SK-N-SH (cell line): ENCODE measurements around the gene CLSTN2. TPM values are rescaled to one million over a fixed set of nuclear protein-coding genes. Genes with fewer than 3 reads are reported as not detected.

Experiments
- CTCF ChIA-PET: fragments of 300-600, 350-600 bp; formaldehyde crosslinking; extraction: SDS; loops from one replicate; lab custom pipeline; 2021; lab: Yijun Ruan, JAX
- POLR2A ChIA-PET: fragments of 350-600 bp; sonication (Branson Sonifier 250); formaldehyde crosslinking; extraction: SDS; loops from one replicate; lab custom pipeline; 2020; ENCODE audit warnings: antibody characterized with exemption, inconsistent platforms; lab: Yijun Ruan, JAX
- DNase-seq: peaks from one replicate; pipeline ENCODE4 v3.0.0; 2012
- H2AFZ ChIP-seq: fragments of 200-600 bp; sonication (generic); 2 replicates; pipeline ENCODE4 v1.8.1; 2016; ENCODE audit warnings: antibody characterized with exemption, mild to moderate bottlenecking, low read depth
- H3F3A ChIP-seq: fragments of 200-600 bp; sonication (generic); replicated peaks from 2 replicates; pipeline ENCODE3; 2016; ENCODE audit warnings: antibody characterized with exemption, mild to moderate bottlenecking; ENCODE audit not compliant: insufficient read depth
- H3K27ac ChIP-seq, 2 experiments: fragments of 200-500 bp in 1 of 2; fragments of 200-600 bp in 1 of 2; sonication (Bioruptor generic) in 1 of 2; sonication (generic), shearing (Covaris generic) in 1 of 2; 2 replicates each; pipeline versions ENCODE4 v1.5.1 to v1.6.1; 2014 to 2016; ENCODE audit warnings: low read depth in 2 of 2, inconsistent platforms in 1 of 2, low read length in 1 of 2, mild to moderate bottlenecking in 1 of 2, mixed read lengths in 1 of 2
- H3K27me3 ChIP-seq: fragments of 200-600 bp; sonication (generic), shearing (Covaris generic); 2 replicates; pipeline ENCODE4 v1.6.1; 2016; ENCODE audit warnings: mixed run types; ENCODE audit not compliant: insufficient read depth
- H3K36me3 ChIP-seq, 2 experiments: fragments of 200-500 bp in 1 of 2; fragments of 200-600 bp in 1 of 2; sonication (Bioruptor generic) in 1 of 2; sonication (generic) in 1 of 2; replicated peaks in 1 of 2; 2 replicates each; pipeline versions ENCODE3 to v1.5.1; 2014 to 2016; ENCODE audit warnings: low read length in 1 of 2, mild to moderate bottlenecking in 1 of 2; ENCODE audit not compliant: insufficient read depth in 2 of 2, control insufficient read depth in 1 of 2
- H3K4me1 ChIP-seq, 2 experiments: fragments of 200-500 bp in 1 of 2; fragments of 200-600 bp in 1 of 2; sonication (Bioruptor generic) in 1 of 2; sonication (generic), shearing (Covaris generic) in 1 of 2; 2 replicates each; pipeline versions ENCODE4 v1.5.1 to v1.6.1; 2014 to 2016; ENCODE audit warnings: low read depth in 1 of 2, low read length in 1 of 2, mixed run types in 1 of 2; ENCODE audit not compliant: insufficient read depth in 2 of 2, control insufficient read depth in 1 of 2
- H3K4me2 ChIP-seq: fragments of 200-600 bp; sonication (generic), shearing (Covaris generic); 2 replicates; pipeline ENCODE4 v1.6.1; 2017; ENCODE audit warnings: mixed run types
- H3K4me3 ChIP-seq, 2 experiments: fragments of 200-500 bp in 1 of 2; fragments of 200-600 bp in 1 of 2; sonication (Bioruptor generic) in 1 of 2; sonication (generic), shearing (Covaris generic) in 1 of 2; 2 replicates each; pipeline versions ENCODE4 v1.5.1 to v1.8.1; 2014 to 2016; ENCODE audit warnings: low read depth in 2 of 2, inconsistent platforms in 1 of 2, low read length in 1 of 2, mild to moderate bottlenecking in 1 of 2, mixed read lengths in 1 of 2, moderate library complexity in 1 of 2
- H3K79me2 ChIP-seq: fragments of 200-600 bp; sonication (generic); 2 replicates; pipeline ENCODE4 v1.8.1; 2017; ENCODE audit warnings: mild to moderate bottlenecking; ENCODE audit not compliant: insufficient read depth
- H3K9ac ChIP-seq: fragments of 200-600 bp; sonication (generic); 2 replicates; pipeline ENCODE4 v1.6.1; 2017; ENCODE audit warnings: mixed run types
- H3K9me2 ChIP-seq: fragments of 200-600 bp; sonication (generic); 2 replicates; pipeline ENCODE4 v1.6.1; 2017; ENCODE audit warnings: mixed run types
- H3K9me3 ChIP-seq: fragments of 200-600 bp; sonication (generic); 2 replicates; pipeline ENCODE4 v1.6.1; 2017; ENCODE audit warnings: mixed run types, mild to moderate bottlenecking, moderate library complexity
- H4K20me1 ChIP-seq: fragments of 200-600 bp; sonication (generic); 2 replicates; pipeline ENCODE4 v1.6.1; 2017; ENCODE audit warnings: mild to moderate bottlenecking, mixed run types; ENCODE audit not compliant: insufficient read depth
- CHD2 ChIP-seq: fragments of 150-350 bp; IDR thresholded peaks from 2 replicates; pipeline ENCODE4 v1.6.1; 2018; ENCODE audit warnings: low read length; ENCODE audit not compliant: partially characterized antibody
- ELF1 ChIP-seq: IDR thresholded peaks from 2 replicates; pipeline ENCODE4 v1.4.0; 2012
- EZH2phosphoT487 ChIP-seq: fragments of 200-600 bp; sonication (generic); IDR thresholded peaks from 2 replicates; pipeline ENCODE4 v1.6.1; 2017; ENCODE audit warnings: low read depth, mixed run types, mild to moderate bottlenecking, antibody characterized with exemption, moderate library complexity, borderline replicate concordance
- FOXM1 ChIP-seq: IDR thresholded peaks from 2 replicates; pipeline ENCODE4 v1.4.0; 2012; ENCODE audit warnings: low read depth, mild to moderate bottlenecking
- GABPA ChIP-seq: IDR thresholded peaks from 2 replicates; pipeline ENCODE4 v1.4.0; 2012; ENCODE audit warnings: low read depth, mild to moderate bottlenecking
- GATA2 ChIP-seq: sonication (generic); formaldehyde crosslinking; IDR thresholded peaks from 2 replicates; pipeline ENCODE4 v1.5.0; 2020; ENCODE audit warnings: mild to moderate bottlenecking, missing genetic modification reagents
- IRF3 ChIP-seq: fragments of 150-350 bp; IDR thresholded peaks from 2 replicates; pipeline ENCODE4 v1.6.1; 2016; ENCODE audit warnings: mild to moderate bottlenecking, low read depth, low read length
- MEF2A ChIP-seq: IDR thresholded peaks from 2 replicates; pipeline ENCODE4 v1.4.0; 2012; ENCODE audit warnings: low read depth, borderline replicate concordance
- MXI1 ChIP-seq: IDR thresholded peaks from 2 replicates; pipeline ENCODE4 v1.6.1; 2012; ENCODE audit warnings: mild to moderate bottlenecking, low read depth, low read length, improper control_type of control experiment
- NFIC ChIP-seq: IDR thresholded peaks from 2 replicates; pipeline ENCODE4 v1.4.0; 2012; ENCODE audit warnings: borderline replicate concordance
- NRF1 ChIP-seq: IDR thresholded peaks from 2 replicates; pipeline ENCODE4 v1.6.1; 2012; ENCODE audit warnings: low read depth, mild to moderate bottlenecking, low read length
- RAD21 ChIP-seq: IDR thresholded peaks from 2 replicates; pipeline ENCODE4 v1.6.1; 2012; ENCODE audit warnings: mild to moderate bottlenecking, low read length
- RCOR1 ChIP-seq: fragments of 150-350 bp; IDR thresholded peaks from 2 replicates; pipeline ENCODE4 v1.6.1; 2017; ENCODE audit warnings: antibody characterized with exemption, low read length
- REST ChIP-seq: IDR thresholded peaks from 2 replicates; pipeline ENCODE4 v1.6.1; 2012; ENCODE audit warnings: mild to moderate bottlenecking, low read depth, low read length, moderate library complexity
- RXRA ChIP-seq: IDR thresholded peaks from 2 replicates; pipeline ENCODE4 v1.4.0; 2012; ENCODE audit warnings: low read depth, mild to moderate bottlenecking, borderline replicate concordance
- SMC3 ChIP-seq: IDR thresholded peaks from 2 replicates; pipeline ENCODE4 v1.6.1; 2012; ENCODE audit warnings: low read depth, low read length, improper control_type of control experiment
- TCF12 ChIP-seq: IDR thresholded peaks from 2 replicates; pipeline ENCODE4 v1.4.0; 2012
- TEAD4 ChIP-seq: IDR thresholded peaks from 2 replicates; pipeline ENCODE4 v1.4.0; 2012; ENCODE audit warnings: mild to moderate bottlenecking, borderline replicate concordance; ENCODE audit not compliant: insufficient read depth
- polyA plus RNA-seq, 3 experiments: library from polyadenylated mRNA; depleted of rRNA; stranded (reverse); fragments of >200 nt; gene quantifications; 2 replicates each; pipeline ENCODE4 v1.2.3, GENCODE V29; 2012
- TF ChIP-seq, protein P1 (sequence below): IDR thresholded peaks from 2 replicates; pipeline ENCODE4; 2012
- TF ChIP-seq, protein P2 (sequence below): IDR thresholded peaks from 2 replicates; pipeline ENCODE4 v1.4.0; 2012; ENCODE audit warnings: low read depth, borderline replicate concordance

CLSTN2 gene
- polyA plus RNA-seq, 1 of the 3 experiments (the other 2 are of a cell fraction), result 0.02 TPM

- ChIA-PET CTCF (no interaction called here), POLR2A (no interaction called here)
- Histone ChIP-seq H3K4me3 (no peak overlapping the region), H3K9me2 (no peaks in the 10 kb centered on the region), H4K20me1 (no peaks in the 10 kb centered on the region), H3K27me3 (no peaks in the 10 kb centered on the region), H3K36me3 (no peaks in the 10 kb centered on the region), H3F3A (no peaks in the 10 kb centered on the region), H3K9me3 (no peaks in the 10 kb centered on the region), H3K27ac (no peak overlapping the region), H3K9ac (no peak overlapping the region), H3K4me1 (no peaks in the 10 kb centered on the region), H3K4me2 (no peak overlapping the region), H3K79me2 (no peaks in the 10 kb centered on the region), H2AFZ (no peak overlapping the region)
- DNase-seq, result no peak
- no peak for TF ChIP-seq IRF3
- TF ChIP-seq RCOR1, result no peak
- no peak for TF ChIP-seq NFIC
- TF ChIP-seq EZH2phosphoT487, result no peak
- no peak for TF ChIP-seq CHD2
- no peak for TF ChIP-seq MXI1
- TF ChIP-seq TEAD4, result no peak
- TF ChIP-seq RAD21, result no peak
- TF ChIP-seq, protein P1, sequence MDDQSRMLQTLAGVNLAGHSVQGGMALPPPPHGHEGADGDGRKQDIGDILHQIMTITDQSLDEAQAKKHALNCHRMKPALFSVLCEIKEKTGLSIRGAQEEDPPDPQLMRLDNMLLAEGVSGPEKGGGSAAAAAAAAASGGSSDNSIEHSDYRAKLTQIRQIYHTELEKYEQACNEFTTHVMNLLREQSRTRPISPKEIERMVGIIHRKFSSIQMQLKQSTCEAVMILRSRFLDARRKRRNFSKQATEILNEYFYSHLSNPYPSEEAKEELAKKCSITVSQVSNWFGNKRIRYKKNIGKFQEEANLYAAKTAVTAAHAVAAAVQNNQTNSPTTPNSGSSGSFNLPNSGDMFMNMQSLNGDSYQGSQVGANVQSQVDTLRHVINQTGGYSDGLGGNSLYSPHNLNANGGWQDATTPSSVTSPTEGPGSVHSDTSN, result no peak
- no peak for TF ChIP-seq ELF1
- no peak for TF ChIP-seq SMC3
- TF ChIP-seq REST, result no peak
- no peak for TF ChIP-seq RXRA
- TF ChIP-seq, protein P2, sequence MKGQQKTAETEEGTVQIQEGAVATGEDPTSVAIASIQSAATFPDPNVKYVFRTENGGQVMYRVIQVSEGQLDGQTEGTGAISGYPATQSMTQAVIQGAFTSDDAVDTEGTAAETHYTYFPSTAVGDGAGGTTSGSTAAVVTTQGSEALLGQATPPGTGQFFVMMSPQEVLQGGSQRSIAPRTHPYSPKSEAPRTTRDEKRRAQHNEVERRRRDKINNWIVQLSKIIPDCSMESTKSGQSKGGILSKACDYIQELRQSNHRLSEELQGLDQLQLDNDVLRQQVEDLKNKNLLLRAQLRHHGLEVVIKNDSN, result no peak
- TF ChIP-seq GABPA, result no peak
- no peak for TF ChIP-seq FOXM1
- no peak for TF ChIP-seq NRF1
- TF ChIP-seq MEF2A, result no peak
- TF ChIP-seq GATA2 (CRISPR knock-in tag), result no peak
- no peak for TF ChIP-seq TCF12
Observed at GRCh38 chr3:140527156-140527555, 592.2 kb downstream of the CLSTN2 start.
